Stimulated activated CD8-positive, alpha-beta memory T cell treated with anti-CD3 and anti-CD28 coated beads, Interleukin-15, amount 100 ng/mL, for 24 hours (primary cell): ENCODE measurements around the gene SPNS3.

ENCODE experiments used
- DNase-seq: peaks from one replicate; pipeline ENCODE4 v3.0.0-alpha.2; 2020; ENCODE audit warnings: low read depth

Gene SPNS3

GRCh38 chr17:4433515-4434031 is at the start of gene SPNS3:
SPNS3 (plus strand) TSS chr17:4433940; CDS start chr17:4433968, 28 bp downstream.
- DNase-seq = no peak

- DNase-seq = no peak
Observed at GRCh38 chr17:4386406-4386805, 47.3 kb upstream of the SPNS3 start.

- DNase-seq = no peak
Observed at GRCh38 chr17:4387137-4387536, 46.6 kb upstream of the SPNS3 start.

- DNase-seq = no peak
Observed at GRCh38 chr17:4389079-4389478, 44.7 kb upstream of the SPNS3 start.

GRCh38 chr17:4393806-4394205 is 39.9 kb upstream of the SPNS3 start:
- DNase-seq = no peak

- DNase-seq = no peak
Observed at GRCh38 chr17:4394208-4395110, 39.3 kb upstream of the SPNS3 start.

GRCh38 chr17:4395111-4395478 is 38.6 kb upstream of the SPNS3 start:
- DNase-seq = no peak

GRCh38 chr17:4397840-4398239 is 35.9 kb upstream of the SPNS3 start:
- DNase-seq = no peak

GRCh38 chr17:4405038-4405669 is 28.6 kb upstream of the SPNS3 start:
- no peak for DNase-seq

GRCh38 chr17:4405699-4406098 is 28.0 kb upstream of the SPNS3 start:
- no peak for DNase-seq

- DNase-seq = no peak
Observed at GRCh38 chr17:4406386-4406785, 27.4 kb upstream of the SPNS3 start.

GRCh38 chr17:4407216-4407615 is 26.5 kb upstream of the SPNS3 start:
- DNase-seq = no peak

- DNase-seq = no peak
Observed at GRCh38 chr17:4407851-4408250, 25.9 kb upstream of the SPNS3 start.

GRCh38 chr17:4409659-4410058 is 24.1 kb upstream of the SPNS3 start:
- DNase-seq = no peak

- no peak for DNase-seq
Observed at GRCh38 chr17:4411201-4411600, 22.5 kb upstream of the SPNS3 start.

- peak; percentile 93 for DNase-seq
Observed at GRCh38 chr17:4412933-4413831, 20.6 kb upstream of the SPNS3 start.

- DNase-seq = no peak
Observed at GRCh38 chr17:4417129-4417667, 16.5 kb upstream of the SPNS3 start.

- no peak for DNase-seq
Observed at GRCh38 chr17:4420692-4421131, 13.0 kb upstream of the SPNS3 start.

- DNase-seq = no peak
Observed at GRCh38 chr17:4422864-4423263, 10.9 kb upstream of the SPNS3 start.

GRCh38 chr17:4425398-4425797 is 8.3 kb upstream of the SPNS3 start:
- DNase-seq = no peak

GRCh38 chr17:4426499-4427208 is 7.1 kb upstream of the SPNS3 start:
- no peak for DNase-seq
